Thoracic aorta (tissue), 2 donors: ENCODE results near the gene STRN4. TPM values are rescaled to one million over a fixed set of nuclear protein-coding genes. Genes with fewer than 3 reads are reported as not detected.
"Not testable (repeated sequence)": the region's sequence is repeated elsewhere in the genome, so short reads cannot be mapped to it uniquely, and the experiment has no call there.

Source experiments
- ATAC-seq: fragments of 150-250 bp; one replicate; pipeline ENCODE4 v1.8.0; 2017; ENCODE audit warnings: low read depth; ENCODE audit not compliant: insufficient number of reproducible peaks, low FRiP score
- DNase-seq: peaks from one replicate; pipeline ENCODE4 v3.0.0-alpha.2; 2020; ENCODE audit warnings: low spot score
- H3K27ac ChIP-seq, 2 donors: fragments of 200-600 bp; sonication (generic); 1 replicate in 1 of 2; 2 replicates in 1 of 2; pipeline ENCODE4 v1.5.1; 2016; ENCODE audit warnings: mild to moderate bottlenecking in 2 of 2, moderate library complexity in 2 of 2
- H3K27me3 ChIP-seq: fragments of 200-600 bp; sonication (generic); replicated peaks from 2 replicates; pipeline ENCODE4 v1.6.0; 2016; ENCODE audit warnings: mild to moderate bottlenecking; ENCODE audit not compliant: insufficient read depth
- H3K36me3 ChIP-seq: fragments of 200-600 bp; sonication (generic); one replicate; pipeline ENCODE4 v1.5.1; 2016
- H3K4me1 ChIP-seq, 2 donors: fragments of 200-600 bp; sonication (generic); 1 replicate in 1 of 2; 2 replicates in 1 of 2; pipeline versions ENCODE4 v1.5.1 to v1.6.0; 2016; ENCODE audit warnings: low read depth in 2 of 2, mild to moderate bottlenecking in 1 of 2; ENCODE audit not compliant: control insufficient read depth in 1 of 2
- H3K4me3 ChIP-seq: fragments of 200-600 bp; sonication (generic); 2 replicates; pipeline ENCODE4 v1.5.1; 2016; ENCODE audit warnings: mild to moderate bottlenecking
- H3K9me3 ChIP-seq: fragments of 200-600 bp; sonication (generic); 2 replicates; pipeline ENCODE4 v1.5.1; 2016
- total RNA-seq, 2 donors: library from RNA; depleted of rRNA; stranded (reverse); fragments of >200 nt; gene quantifications; one replicate each; pipeline versions ENCODE4 v1.1.0 to v1.2.3, GENCODE V29; 2016
- TF ChIP-seq, protein P1 (sequence below): fragments of 200-600 bp; sonication (generic); IDR thresholded peaks from one replicate; pipeline ENCODE4 v1.5.1; 2019; ENCODE audit warnings: antibody characterized with exemption

STRN4 gene
- total RNA-seq, 2 donors from 2014 or later: 60.9 to 66.7 TPM

DNA sequence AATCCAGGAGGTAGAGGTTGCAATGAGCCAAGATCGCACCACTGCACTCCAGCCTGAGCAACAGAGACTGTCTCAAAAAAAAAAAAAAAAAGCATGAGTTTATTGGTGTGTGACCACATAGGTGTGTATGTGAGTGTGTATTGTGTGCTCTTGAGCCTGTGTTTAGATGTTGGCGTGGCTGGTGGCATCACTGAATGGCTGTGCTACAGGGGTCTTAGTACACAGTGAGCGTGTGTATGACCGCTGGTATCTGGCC lies 39.7 kb upstream of the STRN4 start:
- TF ChIP-seq, protein P1, sequence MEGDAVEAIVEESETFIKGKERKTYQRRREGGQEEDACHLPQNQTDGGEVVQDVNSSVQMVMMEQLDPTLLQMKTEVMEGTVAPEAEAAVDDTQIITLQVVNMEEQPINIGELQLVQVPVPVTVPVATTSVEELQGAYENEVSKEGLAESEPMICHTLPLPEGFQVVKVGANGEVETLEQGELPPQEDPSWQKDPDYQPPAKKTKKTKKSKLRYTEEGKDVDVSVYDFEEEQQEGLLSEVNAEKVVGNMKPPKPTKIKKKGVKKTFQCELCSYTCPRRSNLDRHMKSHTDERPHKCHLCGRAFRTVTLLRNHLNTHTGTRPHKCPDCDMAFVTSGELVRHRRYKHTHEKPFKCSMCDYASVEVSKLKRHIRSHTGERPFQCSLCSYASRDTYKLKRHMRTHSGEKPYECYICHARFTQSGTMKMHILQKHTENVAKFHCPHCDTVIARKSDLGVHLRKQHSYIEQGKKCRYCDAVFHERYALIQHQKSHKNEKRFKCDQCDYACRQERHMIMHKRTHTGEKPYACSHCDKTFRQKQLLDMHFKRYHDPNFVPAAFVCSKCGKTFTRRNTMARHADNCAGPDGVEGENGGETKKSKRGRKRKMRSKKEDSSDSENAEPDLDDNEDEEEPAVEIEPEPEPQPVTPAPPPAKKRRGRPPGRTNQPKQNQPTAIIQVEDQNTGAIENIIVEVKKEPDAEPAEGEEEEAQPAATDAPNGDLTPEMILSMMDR: no peak
- peak overlapping the region; percentile 79 to 86 for H3K27ac ChIP-seq
- peaks cover 15% of the 10 kb centered on the region for H3K36me3 ChIP-seq
- no peaks in the 10 kb centered on the region for H3K9me3 ChIP-seq
- H3K27me3 ChIP-seq: no peaks in the 10 kb centered on the region
- DNase-seq (no peak), ATAC-seq (no peak)
- H3K4me1 ChIP-seq: peaks cover 5 to 42% of the 10 kb centered on the region in 2 donors
- peak overlapping the region; percentile 92 for H3K4me3 ChIP-seq

DNA sequence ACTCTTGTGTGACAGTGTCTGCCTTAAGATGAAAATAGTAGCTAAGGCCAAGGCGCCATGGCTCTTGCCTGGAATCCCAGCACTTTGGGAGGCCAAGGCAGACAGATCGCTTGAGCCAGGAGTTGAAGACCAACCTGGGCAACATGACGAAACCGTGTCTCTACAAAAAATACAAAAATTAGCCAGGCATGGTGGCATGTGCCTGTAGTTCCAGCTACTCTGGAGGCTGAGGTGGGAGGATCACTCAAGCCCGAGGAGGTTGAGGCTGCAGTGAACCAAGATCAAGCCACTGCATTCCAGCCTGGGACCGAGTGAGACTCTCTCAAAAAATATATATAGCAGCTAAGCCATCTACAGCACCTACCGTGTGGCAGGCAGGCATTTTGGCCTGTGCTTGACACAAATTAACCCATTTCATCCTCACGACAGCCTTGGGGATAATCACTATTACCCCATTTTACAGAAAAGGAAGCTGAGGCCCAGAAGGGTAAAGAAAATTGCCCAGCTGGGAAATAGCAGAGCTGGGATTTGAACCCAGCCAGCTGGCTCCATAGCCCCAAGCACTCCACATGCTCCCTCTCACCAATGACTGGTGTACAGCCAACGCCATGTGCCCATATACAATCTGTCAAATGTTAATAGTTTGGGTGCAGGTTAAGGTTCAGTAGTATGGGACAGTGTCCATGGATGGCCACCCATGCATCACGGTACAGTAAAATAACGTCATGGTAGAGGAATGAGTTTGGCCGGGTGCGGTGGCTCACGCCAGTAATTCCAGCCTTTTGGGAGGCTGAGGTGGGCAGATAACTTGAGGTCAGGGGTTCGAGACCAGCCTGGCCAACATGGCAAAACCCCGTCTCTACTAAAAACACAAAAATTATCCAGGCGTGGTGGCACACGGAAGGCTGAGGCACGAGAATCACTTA lies 39.1 kb upstream of the STRN4 start:
- Histone ChIP-seq H3K27ac (peak overlapping the region in 1 of 2 donors; percentile 79), H3K9me3 (no peaks in the 10 kb centered on the region), H3K4me3 (peak overlapping the region; percentile 92), H3K36me3 (peaks cover 15% of the 10 kb centered on the region), H3K27me3 (no peaks in the 10 kb centered on the region), H3K4me1 (peaks cover 5 to 42% of the 10 kb centered on the region in 2 donors)
- no peak for ATAC-seq
- no peak for DNase-seq
- TF ChIP-seq, protein P1: no peak

DNA sequence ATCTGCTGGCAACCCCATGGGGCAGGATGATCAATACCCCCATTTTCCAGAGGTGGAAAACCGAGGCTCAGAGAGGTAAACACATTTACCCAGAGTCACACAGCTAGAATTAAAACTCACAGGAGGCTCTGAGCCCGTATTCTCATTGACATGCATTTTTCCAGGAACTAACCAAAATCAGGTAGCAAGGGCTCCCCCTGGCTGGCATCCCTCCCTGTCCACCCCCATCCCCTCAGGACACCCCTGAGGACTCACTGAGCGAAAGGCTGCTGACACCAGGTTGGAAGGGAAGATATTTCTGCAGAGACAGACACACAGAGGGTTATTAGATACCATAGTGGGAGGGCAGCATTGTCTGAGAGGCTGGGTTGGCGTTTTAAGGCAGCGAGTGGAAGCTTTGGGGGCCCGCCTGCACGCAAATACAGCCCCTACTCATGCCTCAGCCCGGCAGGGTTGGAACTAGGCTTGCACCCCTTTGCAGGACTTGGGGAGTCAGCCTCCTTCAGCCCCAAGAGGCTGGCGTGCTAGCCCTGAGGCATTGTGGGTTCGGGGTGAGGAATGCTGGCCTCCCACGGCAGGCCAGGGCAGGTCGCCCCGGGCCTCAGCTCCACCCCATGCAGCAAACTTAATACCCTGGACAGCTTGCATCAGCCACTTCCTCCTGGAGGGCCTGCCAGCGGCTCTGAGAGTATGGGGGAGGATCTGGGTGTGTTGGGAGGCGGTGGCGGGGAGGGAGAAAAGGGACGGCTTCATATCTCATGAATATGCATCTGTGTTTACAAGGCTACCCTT lies 38.2 kb upstream of the STRN4 start:
- Histone ChIP-seq H3K9me3 (no peaks in the 10 kb centered on the region), H3K27ac (no peak overlapping the region), H3K36me3 (peaks cover 15% of the 10 kb centered on the region), H3K27me3 (no peaks in the 10 kb centered on the region), H3K4me1 (peaks cover 5 to 42% of the 10 kb centered on the region in 2 donors), H3K4me3 (peak overlapping the region; percentile 92)
- ATAC-seq: no peak
- no peak for DNase-seq
- TF ChIP-seq, protein P1: no peak

DNA sequence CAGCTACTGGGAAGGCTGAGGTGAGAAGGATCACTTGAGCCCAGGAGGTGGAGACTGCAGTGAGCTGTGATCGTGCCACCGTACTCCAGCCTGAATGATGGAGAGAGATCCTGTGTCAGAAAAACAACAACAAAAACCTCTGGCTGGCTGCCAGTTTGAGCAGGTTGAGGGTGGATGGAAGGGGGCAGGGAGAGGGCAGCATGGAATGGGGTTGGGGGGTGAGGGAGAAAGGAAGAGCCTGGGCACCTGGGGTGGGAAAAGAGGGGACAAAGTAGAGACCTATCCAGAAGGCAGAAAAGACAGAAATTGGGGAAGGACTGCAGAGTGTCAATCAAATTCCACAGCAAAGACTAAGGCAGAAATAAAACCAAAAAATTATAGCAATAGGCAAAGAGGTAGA lies 37.4 kb upstream of the STRN4 start:
- H3K27ac ChIP-seq: no peak overlapping the region
- peaks cover 15% of the 10 kb centered on the region for H3K36me3 ChIP-seq
- no peaks in the 10 kb centered on the region for H3K9me3 ChIP-seq
- no peak overlapping the region for H3K4me3 ChIP-seq
- ATAC-seq (no peak), DNase-seq (no peak)
- TF ChIP-seq, protein P1: no peak
- H3K27me3 ChIP-seq: no peaks in the 10 kb centered on the region
- peaks cover 5 to 42% of the 10 kb centered on the region in 2 donors for H3K4me1 ChIP-seq

DNA sequence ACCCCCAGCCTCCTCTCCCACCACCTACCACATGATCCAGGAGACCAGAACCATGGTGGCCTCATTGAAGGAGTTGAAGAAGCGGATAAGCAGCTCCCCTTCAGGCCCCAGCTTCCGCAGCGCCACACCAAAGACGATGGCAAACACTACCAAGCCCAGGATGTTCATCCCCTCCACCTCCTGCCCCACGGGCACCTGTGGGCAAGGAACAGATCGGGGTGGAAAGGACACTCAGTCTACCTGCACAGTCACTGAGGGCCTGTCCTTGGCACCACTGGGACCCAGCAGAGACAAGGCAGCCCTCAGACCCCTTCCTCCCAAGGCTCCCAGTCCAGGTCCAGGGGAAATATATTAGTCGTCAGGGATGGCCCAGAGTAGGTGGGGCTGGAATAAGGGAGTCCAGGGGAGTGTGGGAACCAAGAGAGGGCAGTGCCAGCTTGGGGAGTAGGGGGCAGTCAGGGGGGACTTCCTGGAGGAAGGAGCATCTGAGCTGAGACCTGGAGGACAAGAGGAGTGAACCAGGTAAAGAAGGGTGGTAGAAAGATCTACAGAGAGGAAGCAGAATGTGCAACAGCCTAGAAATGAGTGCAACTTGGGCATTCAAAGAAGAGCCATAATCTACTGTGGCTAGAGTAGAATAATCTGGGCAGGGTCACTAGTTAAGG lies 36.2 kb upstream of the STRN4 start:
- TF ChIP-seq, protein P1: no peak
- Histone ChIP-seq H3K36me3 (peaks cover 18% of the 10 kb centered on the region), H3K4me3 (no peak overlapping the region), H3K4me1 (peaks cover 5 to 35% of the 10 kb centered on the region in 2 donors), H3K27me3 (no peaks in the 10 kb centered on the region), H3K27ac (no peak overlapping the region), H3K9me3 (no peaks in the 10 kb centered on the region)
- ATAC-seq (no peak), DNase-seq (no peak)

DNA sequence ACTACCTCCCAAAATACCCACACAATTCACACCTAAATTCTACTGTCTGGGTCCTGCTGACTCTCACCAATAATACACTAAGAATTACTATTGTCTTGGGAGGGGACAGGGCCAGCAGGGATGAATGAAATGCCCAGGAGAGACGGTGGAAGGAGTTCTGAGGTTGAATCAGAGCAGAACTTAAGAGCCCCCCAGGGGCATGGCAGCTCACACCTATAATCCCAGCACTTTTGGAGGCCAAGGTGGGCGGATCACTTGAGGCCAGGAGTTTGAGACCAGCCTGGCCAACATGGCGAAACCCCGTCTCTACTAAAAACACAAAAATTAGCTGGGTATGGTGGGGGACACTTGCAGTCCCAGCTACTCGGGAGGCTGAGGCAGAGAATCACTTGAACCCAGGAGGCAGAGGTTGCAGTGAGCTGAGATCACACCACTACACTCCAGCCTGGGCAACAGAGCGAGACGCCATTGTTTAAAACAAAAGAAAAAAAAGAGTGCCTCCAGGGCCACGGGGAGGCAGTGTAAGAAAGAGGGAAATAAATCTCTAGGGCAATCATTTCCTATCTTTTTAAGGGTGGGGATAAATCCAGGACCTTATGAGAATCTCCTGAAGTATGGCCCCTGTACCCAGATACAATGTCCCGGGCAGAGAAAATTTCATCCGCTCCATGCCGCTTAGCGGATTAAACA lies 31.9 kb upstream of the STRN4 start:
- not testable (repeated sequence) for DNase-seq, H3K27ac ChIP-seq, H3K9me3 ChIP-seq, H3K27me3 ChIP-seq, ATAC-seq, H3K4me3 ChIP-seq, H3K4me1 ChIP-seq
- peaks cover 39% of the 10 kb centered on the region for H3K36me3 ChIP-seq
